ENCODE measurements around the gene SERPINA3.

- TF ChIP-seq CTCF (IDR thresholded peaks at IDR 0.05) (no peak), EZH2 (IDR thresholded peaks at IDR 0.05) (no peak)
Measured at GRCh38 chr14:94620597-94620996, 8.4 kb downstream of the SERPINA3 start.
